WI38 (cell line): Measurements from ENCODE around the gene URB2.

Experiments
- H3K4me3 ChIP-seq: 2 replicates; pipeline ENCODE4 v1.5.1; 2011; ENCODE audit warnings: low read depth, mild to moderate bottlenecking, control low read depth, low read length
- CTCF ChIP-seq: IDR thresholded peaks from 2 replicates; pipeline ENCODE4 v1.5.1; 2012; ENCODE audit warnings: low read depth, mild to moderate bottlenecking, control low read depth, low read length

URB2 gene

GRCh38 chr1:229674042-229674441 is 48.0 kb downstream of the URB2 start:
- no peak for TF ChIP-seq CTCF
- H3K4me3 ChIP-seq: no peak overlapping the region

- no peak for TF ChIP-seq CTCF
Observed at GRCh38 chr1:229675396-229675795, 49.3 kb downstream of the URB2 start.

GRCh38 chr1:229685149-229685548 is 59.1 kb downstream of the URB2 start:
- no peak for TF ChIP-seq CTCF
- no peak overlapping the region for H3K4me3 ChIP-seq

More at GRCh38 chr1:229675396-229675795, 49.3 kb downstream of the URB2 start:
- H3K4me3 ChIP-seq: no peak overlapping the region

GRCh38 chr1:229689273-229689672 is 63.2 kb downstream of the URB2 start:
- TF ChIP-seq CTCF: no peak

GRCh38 chr1:229689904-229690303 is 63.9 kb downstream of the URB2 start:
- no peak overlapping the region for H3K4me3 ChIP-seq
- TF ChIP-seq CTCF: no peak

More at GRCh38 chr1:229689273-229689672, 63.2 kb downstream of the URB2 start:
- no peak overlapping the region for H3K4me3 ChIP-seq

GRCh38 chr1:229690662-229691061 is 64.6 kb downstream of the URB2 start:
- H3K4me3 ChIP-seq: no peak overlapping the region
- no peak for TF ChIP-seq CTCF

- TF ChIP-seq CTCF: no peak
Observed at GRCh38 chr1:229691362-229691761, 65.3 kb downstream of the URB2 start.

More at GRCh38 chr1:229691362-229691761, 65.3 kb downstream of the URB2 start:
- H3K4me3 ChIP-seq: no peak overlapping the region
